ENCODE results near the gene PNPLA1. TPM values are rescaled to one million over a fixed set of nuclear protein-coding genes. Genes with fewer than 3 reads are reported as not detected.

PNPLA1 gene
- total RNA-seq, 4 donors from 2014 or later, result not detected

DNA sequence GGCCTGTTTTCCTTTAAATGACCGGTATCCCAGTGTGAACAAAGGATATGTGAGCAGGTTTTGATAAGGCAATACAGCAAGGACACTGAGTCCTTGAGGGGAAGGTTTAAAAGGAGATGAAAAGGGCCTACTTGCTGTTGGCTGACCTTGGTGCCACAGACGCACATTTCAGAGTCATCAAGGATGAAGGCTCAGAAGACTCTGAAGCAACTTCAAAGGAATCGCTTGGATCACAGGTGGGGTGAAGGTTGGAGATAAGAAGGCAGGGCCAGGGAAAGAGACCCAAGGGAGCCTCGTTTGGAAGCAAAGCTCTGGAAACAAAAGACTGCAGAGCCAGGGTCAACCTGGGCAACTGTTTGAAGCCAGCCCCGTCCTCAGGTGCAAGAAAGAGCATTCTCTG lies 30.1 kb upstream of the PNPLA1 start:
- Histone ChIP-seq H3K27me3 (no peaks in the 10 kb centered on the region), H3K4me1 (no peaks in the 10 kb centered on the region), H3K36me3 (no peaks in the 10 kb centered on the region), H3K9me3 (no peaks in the 10 kb centered on the region), H3K27ac (no peak overlapping the region), H3K4me3 (no peak overlapping the region)
- intact Hi-C loops (cut with DNase I; ENCODE audit: low total_unique reads), result no loop called here
- no peak for ATAC-seq
- in situ Hi-C loops (cut with MboI; ENCODE audit: low sequenced_read_pairs in 4 of 4), result no loop called here
- no peak for TF ChIP-seq POLR2A (IDR thresholded peaks at IDR 0.05)
- TF ChIP-seq, protein P1, sequence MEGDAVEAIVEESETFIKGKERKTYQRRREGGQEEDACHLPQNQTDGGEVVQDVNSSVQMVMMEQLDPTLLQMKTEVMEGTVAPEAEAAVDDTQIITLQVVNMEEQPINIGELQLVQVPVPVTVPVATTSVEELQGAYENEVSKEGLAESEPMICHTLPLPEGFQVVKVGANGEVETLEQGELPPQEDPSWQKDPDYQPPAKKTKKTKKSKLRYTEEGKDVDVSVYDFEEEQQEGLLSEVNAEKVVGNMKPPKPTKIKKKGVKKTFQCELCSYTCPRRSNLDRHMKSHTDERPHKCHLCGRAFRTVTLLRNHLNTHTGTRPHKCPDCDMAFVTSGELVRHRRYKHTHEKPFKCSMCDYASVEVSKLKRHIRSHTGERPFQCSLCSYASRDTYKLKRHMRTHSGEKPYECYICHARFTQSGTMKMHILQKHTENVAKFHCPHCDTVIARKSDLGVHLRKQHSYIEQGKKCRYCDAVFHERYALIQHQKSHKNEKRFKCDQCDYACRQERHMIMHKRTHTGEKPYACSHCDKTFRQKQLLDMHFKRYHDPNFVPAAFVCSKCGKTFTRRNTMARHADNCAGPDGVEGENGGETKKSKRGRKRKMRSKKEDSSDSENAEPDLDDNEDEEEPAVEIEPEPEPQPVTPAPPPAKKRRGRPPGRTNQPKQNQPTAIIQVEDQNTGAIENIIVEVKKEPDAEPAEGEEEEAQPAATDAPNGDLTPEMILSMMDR (IDR thresholded peaks at IDR 0.05 in 4 of 5, conservative IDR thresholded peaks at IDR 0.05 in 1 of 5), result no peak
- DNase-seq, result no peak

DNA sequence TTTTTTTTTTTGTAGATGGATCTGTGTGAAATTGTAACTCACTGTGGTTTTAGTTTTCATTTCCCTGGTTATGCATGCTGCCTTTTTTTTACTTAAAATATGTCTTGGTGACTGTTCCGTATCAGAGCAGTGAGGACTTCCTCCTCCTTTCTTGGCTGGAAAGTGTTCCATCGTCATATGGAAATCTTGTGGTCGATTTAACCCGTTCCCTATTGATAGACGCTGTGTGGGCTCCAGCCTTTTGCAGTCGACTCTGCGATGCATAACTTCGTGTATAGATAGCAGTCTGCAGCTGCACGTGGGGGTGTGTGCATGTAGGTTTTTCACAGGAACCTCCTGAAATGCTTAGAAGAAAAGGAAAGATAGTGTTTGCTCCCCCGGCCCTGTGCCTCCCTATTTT lies 28.1 kb upstream of the PNPLA1 start:
- no peaks in the 10 kb centered on the region for H3K36me3 ChIP-seq
- DNase-seq, result no peak
- TF ChIP-seq, protein P1 (IDR thresholded peaks at IDR 0.05 in 4 of 5, conservative IDR thresholded peaks at IDR 0.05 in 1 of 5), result no peak
- no peak for TF ChIP-seq POLR2A (IDR thresholded peaks at IDR 0.05)

DNA sequence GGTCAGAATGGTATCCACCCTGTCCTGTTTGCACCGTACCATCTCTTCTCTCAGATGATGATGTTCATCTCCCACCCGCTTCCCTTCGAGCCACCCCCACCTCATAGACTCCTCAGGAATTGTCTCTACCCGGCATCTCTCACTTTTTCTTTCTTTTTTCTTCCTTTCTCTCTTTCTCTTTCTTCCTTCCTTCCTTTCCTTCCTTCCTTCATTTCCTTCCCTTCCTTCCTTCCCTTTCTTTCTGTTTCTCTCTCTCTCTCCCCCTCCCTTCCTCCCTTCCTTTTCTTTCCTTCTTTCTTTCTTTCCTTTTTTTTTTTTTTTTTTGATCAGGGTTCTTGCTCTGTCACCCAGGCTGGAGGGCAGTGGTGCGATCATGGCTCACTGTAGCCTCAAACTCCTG lies 27.7 kb upstream of the PNPLA1 start:
- DNase-seq (no peak), ATAC-seq (no peak)
- no peaks in the 10 kb centered on the region for H3K4me1 ChIP-seq
- H3K27me3 ChIP-seq, result no peaks in the 10 kb centered on the region
- no peak for TF ChIP-seq POLR2A (IDR thresholded peaks at IDR 0.05)
- TF ChIP-seq, protein P1 (IDR thresholded peaks at IDR 0.05 in 4 of 5, conservative IDR thresholded peaks at IDR 0.05 in 1 of 5), result no peak
- H3K27ac ChIP-seq, result no peak overlapping the region
- H3K9me3 ChIP-seq, result no peaks in the 10 kb centered on the region
- H3K36me3 ChIP-seq, result no peaks in the 10 kb centered on the region
- in situ Hi-C loops (cut with MboI; ENCODE audit: low sequenced_read_pairs in 4 of 4), result no loop called here
- H3K4me3 ChIP-seq, result no peak overlapping the region
- intact Hi-C loops (cut with DNase I; ENCODE audit: low total_unique reads), result no loop called here

More for the DNA sequence above, 28.1 kb upstream of the PNPLA1 start:
- intact Hi-C loops (cut with DNase I; ENCODE audit: low total_unique reads), result no loop called here
- Histone ChIP-seq H3K9me3 (no peaks in the 10 kb centered on the region), H3K27me3 (no peaks in the 10 kb centered on the region), H3K4me1 (no peaks in the 10 kb centered on the region), H3K27ac (no peak overlapping the region), H3K4me3 (no peak overlapping the region)
- ATAC-seq, result no peak
- in situ Hi-C loops (cut with MboI; ENCODE audit: low sequenced_read_pairs in 4 of 4), result no loop called here

DNA sequence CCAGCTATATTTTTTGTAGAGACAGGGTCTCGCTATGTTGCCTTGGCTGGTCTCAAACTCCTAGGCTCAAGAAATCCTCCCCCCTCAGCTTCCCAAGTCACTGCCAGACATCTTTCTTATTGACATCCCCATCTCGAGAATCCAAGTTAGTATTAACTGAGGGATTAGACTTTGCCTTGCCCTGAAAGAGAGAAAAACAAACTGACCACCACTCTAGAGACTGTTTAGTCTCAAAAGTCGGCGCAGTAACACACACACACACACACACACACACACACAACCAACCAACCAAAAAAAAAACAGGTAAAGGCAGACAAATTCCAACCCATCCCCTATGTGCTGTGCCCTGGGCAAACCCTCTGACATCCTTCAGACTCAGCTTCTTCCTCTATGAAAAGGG lies 27.2 kb upstream of the PNPLA1 start:
- Histone ChIP-seq H3K27me3 (no peaks in the 10 kb centered on the region), H3K4me1 (no peaks in the 10 kb centered on the region), H3K36me3 (no peaks in the 10 kb centered on the region), H3K9me3 (no peaks in the 10 kb centered on the region), H3K4me3 (no peak overlapping the region), H3K27ac (no peak overlapping the region)
- no peak for TF ChIP-seq POLR2A (IDR thresholded peaks at IDR 0.05)
- TF ChIP-seq, protein P1 (IDR thresholded peaks at IDR 0.05 in 4 of 5, conservative IDR thresholded peaks at IDR 0.05 in 1 of 5), result no peak
- DNase-seq (no peak), ATAC-seq (no peak)
- intact Hi-C loops (cut with DNase I; ENCODE audit: low total_unique reads) (no loop called here), in situ Hi-C loops (cut with MboI; ENCODE audit: low sequenced_read_pairs in 4 of 4) (no loop called here)

DNA sequence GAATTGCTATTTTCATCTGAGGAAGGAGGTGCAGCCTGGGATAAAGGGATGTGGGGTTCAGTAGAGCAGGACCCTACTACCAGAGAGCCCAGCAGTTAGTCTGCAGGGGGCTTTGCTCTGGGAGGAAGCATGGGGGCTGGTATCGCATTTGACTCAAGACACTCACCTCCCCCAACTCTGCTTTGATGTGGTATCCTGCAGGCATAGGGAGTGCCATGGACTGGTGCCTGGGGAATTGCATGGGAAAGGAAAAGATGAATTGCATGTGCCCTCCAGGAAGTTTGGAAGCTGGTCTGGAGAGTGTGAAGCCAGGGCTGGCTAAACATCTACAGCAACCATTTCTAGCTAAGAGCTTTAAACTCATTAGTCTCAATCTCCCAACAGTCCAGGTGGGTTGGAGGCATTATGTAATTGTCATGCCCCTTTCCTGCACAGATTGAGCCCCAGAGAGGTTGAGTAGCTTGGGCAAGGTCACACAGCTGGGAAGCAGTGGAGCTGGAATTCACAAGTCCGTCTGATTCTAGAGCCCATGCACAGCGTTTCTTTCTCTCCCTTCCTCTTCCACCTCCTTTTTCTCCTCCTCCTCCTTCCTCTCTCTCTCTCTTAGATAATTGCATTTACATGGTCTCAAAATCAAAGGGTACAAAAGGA lies 26.2 kb upstream of the PNPLA1 start:
- Histone ChIP-seq H3K4me1 (no peaks in the 10 kb centered on the region), H3K9me3 (no peaks in the 10 kb centered on the region), H3K27me3 (no peaks in the 10 kb centered on the region), H3K36me3 (no peaks in the 10 kb centered on the region), H3K27ac (no peak overlapping the region), H3K4me3 (no peak overlapping the region)
- ATAC-seq (no peak), DNase-seq (no peak)
- TF ChIP-seq, protein P1 (IDR thresholded peaks at IDR 0.05 in 4 of 5, conservative IDR thresholded peaks at IDR 0.05 in 1 of 5), result no peak
- TF ChIP-seq POLR2A (IDR thresholded peaks at IDR 0.05), result no peak
- intact Hi-C loops (cut with DNase I; ENCODE audit: low total_unique reads), result no loop called here
- in situ Hi-C loops (cut with MboI; ENCODE audit: low sequenced_read_pairs in 4 of 4), result no loop called here

All from gastrocnemius medialis (tissue), 4 donors.